Stimulated activated CD4-positive, alpha-beta T cell treated with anti-CD3 and anti-CD28 coated beads, Interleukin-2, amount 100 ng/mL, for 4 hours (primary cell): ENCODE data around the gene XYLT1.
"Not testable (repeated sequence)": the region's sequence is repeated elsewhere in the genome, so short reads cannot be mapped to it uniquely, and the experiment has no call there.

Source experiments
- DNase-seq: peaks from one replicate; pipeline ENCODE4 v3.0.0-alpha.2; 2020; ENCODE audit warnings: low read depth

Gene XYLT1

DNA sequence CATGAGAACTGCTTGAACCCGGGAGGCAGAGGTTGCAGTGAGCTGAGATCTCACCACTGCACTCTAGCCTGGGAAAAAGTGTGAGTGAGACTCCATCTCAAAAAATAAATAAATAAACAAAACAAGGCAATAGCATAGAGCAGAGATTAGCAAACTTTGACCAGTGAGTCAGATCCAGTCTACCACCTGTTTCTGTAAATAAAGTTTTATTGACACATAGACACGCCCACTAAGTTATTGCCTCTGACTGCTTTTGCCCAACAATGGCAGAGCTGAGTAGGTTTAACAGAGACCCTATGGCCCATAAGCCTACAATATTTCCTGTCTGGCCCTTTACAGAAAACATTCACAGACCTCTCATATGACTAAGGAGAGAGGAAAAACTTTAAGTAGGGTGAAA, 44.3 kb downstream of the XYLT1 start:
- DNase-seq, result no peak

DNA sequence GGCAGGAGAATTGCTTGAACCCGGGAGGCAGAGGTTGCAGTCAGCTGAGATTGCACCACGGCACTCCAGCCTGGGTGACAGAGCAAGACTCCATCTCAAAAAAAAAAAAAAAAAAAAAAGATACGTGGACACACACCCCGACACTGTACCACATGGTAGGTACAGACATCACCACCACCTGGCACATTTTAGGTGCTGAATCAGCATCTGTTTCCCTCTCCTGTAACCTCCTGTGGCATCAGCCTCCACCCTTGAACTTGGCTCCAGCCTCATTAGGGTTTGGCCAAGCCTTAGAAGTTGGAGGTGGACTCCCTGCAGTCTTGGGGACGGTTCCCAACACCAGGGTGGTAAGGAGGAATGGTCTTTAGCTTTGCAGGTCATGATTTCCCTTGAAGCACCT, 46.0 kb downstream of the XYLT1 start:
- DNase-seq, result no peak

DNA sequence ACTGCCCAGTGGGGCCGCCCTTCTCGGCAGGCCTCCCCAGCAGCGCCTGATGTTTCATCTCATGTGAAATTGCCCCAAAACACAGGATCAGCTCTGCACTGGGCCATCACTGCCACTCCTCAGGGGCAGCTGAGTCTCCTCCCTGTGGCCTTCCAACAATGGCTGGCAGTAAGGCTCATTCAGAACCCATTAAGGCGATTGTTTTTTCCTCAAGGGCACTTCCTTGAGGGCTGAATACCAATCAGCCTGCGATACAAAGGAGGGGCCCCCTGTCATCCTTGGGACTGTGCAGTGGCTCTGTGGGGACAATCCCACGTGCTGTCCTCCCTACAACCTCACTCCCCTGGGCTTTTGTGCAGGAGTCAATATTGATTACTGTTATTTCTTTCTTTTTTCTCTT, 47.5 kb downstream of the XYLT1 start:
- no peak for DNase-seq

DNA sequence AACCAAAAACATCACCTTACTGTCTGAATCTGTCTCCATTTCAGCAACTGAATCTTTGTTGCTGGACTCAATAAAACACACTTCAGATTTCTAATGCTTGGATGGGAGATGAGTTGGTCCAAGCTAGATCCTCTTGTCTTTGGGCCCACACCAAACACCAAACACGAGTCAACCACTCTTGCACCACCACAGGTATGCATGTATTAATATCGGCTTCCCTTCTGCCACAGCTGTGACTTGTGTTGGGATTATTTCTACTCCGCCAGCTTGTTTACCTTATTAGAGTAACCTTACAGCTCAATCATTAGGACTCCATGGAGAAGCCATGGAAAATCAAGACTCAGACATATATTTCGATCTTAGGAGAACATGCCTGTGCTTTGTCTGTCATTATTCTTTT, 49.9 kb downstream of the XYLT1 start:
- DNase-seq, result no peak

DNA sequence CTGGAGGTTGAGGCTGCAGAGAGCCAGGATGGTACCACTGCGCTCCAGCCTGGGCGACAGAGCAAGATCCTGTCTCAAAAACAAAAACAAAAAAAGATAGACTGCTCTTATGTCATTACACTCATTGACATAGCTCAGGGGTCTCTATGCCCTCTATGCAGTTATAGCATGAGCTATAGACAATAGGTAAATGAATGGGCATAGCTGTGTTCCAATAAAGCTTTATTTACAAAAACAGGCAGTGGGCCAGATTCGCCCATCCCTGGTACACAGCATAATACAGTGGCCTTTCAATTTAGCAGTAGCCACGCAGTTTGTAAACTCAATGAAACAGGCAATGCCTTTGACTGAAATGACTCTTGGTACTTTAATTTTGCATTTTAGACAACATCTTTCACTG, 51.5 kb downstream of the XYLT1 start:
- DNase-seq, result no peak

DNA sequence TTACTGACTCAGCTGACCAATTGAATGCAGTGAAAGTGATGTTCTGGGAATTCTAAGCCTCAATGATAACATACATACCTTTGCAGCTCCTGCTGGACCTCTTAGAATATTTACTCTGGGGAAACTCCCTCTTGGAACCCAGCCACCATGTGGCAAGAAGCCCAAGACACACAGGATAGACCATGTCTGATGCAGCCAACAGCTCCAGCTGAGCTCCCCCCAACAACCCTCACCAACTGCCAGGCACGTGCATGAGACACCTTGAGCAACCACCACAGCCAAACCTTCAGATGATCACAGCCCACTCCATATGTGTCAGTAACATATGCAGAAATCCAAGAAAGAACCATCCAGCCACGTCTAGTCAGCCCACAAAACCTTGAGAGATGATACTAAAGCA, 53.0 kb downstream of the XYLT1 start:
- no peak for DNase-seq

DNA sequence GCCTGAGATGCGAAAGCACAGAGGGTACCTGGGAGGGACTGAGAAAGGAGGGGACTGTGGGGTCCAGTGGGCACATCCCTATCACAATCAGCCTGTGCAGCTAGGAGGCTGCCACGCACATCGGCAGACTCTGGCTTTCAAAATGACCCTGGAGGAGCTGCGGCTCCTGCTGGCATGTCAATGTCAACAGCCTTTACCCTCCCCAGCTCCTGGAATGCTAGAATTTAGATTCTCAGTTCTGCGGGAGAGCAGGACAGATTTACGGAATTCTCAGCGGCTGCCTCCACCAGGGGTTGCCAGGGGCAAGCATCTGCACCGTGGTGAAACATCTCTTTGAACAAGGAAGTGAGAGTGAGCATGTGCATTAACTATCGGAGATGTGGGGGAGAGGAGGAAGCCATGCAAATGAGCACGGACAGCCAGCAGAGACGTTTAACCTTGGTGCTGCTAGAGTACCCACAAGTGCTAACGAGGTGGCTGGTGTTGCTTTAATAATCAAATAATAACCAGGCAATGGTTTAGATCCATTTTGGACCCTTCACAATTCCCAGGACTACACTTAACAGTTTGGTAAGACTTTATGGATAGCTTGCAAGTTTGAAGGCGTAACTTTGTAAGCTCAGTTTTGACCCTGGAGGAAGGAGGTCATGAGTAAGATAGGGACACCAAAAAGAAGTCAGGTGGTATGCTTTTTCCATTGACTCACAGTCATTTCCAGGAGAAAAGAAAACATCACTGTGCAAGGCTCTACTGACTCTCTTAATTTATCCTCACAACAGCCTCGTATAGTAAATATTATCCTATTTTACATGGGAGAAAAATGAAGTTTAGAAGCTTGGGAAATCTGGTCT, 54.1 kb downstream of the XYLT1 start:
- DNase-seq, result peak; percentile 23

DNA sequence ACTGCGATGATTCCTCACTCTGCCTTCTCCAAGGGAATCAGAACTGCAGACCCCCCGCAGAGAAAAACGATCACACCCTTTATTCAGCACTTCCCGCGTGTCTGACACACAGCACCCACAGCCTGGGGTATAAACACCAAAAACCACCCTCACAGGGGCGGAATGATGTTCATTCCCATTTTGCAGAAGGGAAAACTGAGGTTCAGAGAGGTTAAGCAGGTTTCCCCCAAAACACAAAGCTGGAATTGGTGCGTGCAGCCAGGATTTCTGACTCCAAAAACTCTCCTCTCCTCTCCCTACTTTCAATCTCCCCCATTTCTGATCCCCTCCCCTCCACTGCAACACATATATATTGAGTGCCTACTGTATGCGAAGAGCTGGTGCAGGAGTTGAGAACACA, 55.8 kb downstream of the XYLT1 start:
- DNase-seq, result no peak

DNA sequence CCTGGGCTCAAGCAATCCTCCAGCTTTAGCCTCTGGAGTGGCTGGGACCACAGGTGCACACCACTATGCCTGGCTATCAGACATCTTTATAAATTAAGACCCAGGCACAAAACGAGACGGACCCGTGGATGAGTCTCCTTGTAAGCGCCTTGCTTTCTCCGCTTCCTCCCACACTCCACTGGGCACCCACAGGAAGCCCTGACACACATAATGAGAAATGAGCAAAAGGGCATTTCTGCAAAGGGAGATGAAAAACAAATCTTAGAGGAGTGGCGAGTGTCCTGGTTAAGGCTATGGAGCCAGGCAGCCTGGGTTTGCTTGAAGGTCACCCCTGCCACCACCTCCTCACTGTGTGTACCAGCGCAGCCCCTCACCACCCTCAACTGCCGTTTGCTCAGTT, 56.3 kb downstream of the XYLT1 start:
- DNase-seq, result no peak

DNA sequence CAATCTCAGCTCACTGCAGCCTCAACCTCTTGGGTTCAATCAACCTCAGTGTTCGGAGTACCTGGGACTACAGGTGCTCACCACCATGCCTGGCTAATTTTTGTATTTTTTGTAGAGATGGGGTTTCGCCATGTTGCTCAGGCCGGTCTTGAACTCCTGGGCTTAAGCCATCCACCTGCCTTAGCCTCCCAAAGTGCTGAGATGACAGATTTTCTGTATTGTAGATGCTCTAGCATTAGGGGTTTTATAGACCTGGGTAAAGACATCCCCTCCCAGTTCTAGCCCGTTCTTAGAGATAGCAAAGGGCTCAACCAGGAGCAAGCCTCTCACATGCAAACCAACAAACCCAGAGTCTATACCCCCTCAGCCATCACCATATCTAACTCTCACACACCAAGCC, 57.3 kb downstream of the XYLT1 start:
- no peak for DNase-seq

DNA sequence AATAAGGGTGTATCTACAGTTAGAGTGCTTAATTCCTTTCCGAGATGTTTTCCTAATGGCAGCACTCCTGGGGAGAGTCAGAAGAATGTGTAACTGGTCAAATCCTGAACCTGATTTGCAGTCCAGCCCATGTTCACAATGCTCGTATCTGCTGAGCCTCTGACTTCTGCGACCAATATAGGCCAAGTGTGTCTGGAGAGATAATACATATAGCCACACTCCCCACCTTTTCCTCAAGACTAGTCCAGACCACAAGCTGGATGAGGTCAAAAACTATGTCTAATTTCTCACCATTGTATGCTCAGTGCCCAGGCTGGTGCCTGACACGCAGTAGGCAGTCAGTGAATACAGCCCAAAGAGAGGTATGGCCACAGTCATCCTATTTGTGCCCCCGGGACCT, 58.0 kb downstream of the XYLT1 start:
- no peak for DNase-seq

DNA sequence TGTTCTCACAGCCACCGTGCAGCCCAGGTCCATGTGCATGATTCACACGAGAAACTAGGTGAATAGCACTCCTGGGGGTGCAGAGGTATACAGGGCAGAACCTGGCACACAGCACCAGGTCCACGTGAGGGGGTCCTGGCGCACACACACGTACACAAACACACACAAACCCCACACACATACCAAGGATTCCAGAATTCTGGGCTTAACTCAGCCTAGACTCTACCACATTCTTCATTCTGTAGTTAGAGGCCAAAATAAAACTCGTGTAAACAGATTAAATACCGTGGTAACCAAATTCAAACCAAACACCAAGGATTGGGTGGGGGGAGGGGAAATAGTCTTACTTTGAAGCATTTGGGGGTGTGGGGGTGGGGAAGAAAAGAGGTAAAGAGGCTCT, 58.5 kb downstream of the XYLT1 start:
- no peak for DNase-seq

DNA sequence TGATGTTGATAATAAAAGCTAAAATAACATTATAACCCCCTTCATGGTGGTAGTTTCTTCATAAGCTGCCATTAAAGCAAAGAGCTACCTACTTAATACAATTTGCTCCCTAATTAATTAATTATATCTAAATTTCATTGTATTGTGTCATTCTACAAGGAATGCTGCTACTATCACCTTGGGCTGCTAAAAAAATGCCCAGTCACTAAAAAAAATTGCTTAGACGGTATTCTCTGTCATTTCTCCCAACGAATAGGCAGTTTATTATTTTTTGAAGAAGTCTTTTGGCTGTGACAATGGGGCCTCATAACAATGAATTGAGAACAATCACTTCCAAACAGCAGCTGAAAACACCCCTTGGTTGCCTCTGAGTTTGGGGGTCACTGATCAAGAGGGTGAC, 59.5 kb downstream of the XYLT1 start:
- DNase-seq, result no peak

DNA sequence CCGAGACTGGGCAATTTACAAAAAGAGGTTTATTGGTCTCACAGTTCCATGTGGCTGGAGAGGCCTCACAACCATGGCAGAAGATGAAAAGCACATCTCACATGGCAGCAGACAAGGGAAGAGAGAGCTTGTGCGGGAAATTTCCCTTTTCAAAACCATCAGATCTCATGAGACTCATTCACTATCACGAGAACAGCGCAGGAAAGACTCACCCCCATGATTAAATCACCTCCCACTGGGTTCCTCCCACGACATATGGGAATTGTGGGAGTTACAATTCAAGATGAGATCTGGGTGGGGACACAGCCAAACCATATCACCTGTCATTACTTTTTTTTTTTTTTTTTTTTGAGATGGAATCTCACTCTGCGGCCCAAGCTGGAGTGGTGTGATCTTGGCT, 60.4 kb downstream of the XYLT1 start:
- DNase-seq, result not testable (repeated sequence)

DNA sequence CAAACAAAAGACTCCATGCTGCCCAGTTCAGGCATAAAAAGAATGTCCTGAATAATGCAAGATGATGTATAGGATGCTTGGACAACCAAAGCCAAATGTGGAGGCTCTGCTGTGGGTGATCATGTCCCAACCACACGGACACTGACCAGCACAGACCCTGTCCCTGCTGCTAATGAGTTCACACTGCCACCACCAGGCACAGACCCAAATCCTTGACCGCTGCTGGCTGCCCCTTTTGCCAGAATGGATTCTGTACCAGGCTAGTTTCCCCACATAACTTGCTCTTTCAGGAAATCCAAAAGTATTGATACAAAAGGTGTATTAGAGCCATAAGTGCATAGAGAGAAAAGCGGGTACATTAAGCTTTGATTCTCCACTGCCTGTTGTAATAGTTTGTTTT, 60.9 kb downstream of the XYLT1 start:
- no peak for DNase-seq

DNA sequence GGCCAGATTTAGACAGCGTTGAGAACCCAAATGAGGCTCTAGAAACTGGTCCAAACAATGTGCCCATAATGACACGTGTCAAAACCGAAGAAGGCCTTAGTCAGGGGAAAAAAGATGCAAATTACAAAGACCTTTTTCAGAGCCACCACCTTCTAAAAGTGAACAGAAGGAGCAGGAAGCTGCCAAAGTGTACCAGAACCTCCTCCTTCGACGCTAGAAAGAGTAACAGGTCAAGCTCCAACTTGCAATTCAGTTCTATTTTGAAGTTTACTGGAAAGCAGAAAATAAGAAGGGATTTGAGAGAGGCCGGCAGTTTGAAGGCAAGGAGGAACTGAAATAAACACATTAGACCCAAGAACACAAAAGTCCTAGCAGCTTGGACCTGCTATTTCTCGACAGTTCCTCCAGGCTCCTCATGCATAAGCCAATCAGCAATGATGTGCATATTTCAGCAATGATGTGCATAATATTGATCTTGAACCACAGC, 61.8 kb downstream of the XYLT1 start:
- no peak for DNase-seq

DNA sequence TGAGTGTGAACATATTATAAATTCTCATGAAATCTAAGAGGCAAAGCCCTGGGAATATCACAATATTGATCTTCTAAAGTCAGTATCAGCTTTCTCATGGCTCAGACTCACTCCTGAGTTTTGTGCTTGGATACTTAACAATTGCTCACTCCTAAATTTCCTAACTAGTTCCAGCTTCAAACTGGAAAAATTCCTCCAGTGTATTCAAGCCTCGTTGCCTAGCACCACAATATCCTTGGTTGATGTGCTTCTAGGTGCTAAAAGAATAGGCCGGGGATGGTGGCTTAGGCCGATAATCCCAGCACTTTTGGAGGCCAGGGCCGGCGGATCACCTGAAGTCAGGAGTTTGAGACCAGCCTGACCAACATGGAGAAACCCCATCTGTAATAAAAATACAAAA, 62.5 kb downstream of the XYLT1 start:
- no peak for DNase-seq

DNA sequence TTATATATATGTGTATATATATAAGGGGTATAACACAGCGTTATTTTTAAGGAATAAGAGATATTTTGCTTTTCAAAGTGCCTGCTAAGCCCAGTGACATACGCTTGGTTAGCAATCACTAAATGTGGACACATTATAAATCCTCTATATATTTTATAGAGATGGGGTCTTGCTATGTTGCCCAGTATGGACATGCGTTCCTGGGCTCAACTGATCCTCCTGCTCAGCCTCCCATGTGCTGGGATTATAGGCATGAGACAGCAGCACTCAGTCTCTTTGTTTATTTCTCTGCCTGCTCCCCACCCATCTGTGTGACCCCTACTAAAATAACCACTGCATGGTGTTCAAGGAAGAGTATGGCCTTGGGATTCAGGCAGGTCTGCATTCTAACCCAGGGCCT, 63.4 kb downstream of the XYLT1 start:
- DNase-seq, result no peak

DNA sequence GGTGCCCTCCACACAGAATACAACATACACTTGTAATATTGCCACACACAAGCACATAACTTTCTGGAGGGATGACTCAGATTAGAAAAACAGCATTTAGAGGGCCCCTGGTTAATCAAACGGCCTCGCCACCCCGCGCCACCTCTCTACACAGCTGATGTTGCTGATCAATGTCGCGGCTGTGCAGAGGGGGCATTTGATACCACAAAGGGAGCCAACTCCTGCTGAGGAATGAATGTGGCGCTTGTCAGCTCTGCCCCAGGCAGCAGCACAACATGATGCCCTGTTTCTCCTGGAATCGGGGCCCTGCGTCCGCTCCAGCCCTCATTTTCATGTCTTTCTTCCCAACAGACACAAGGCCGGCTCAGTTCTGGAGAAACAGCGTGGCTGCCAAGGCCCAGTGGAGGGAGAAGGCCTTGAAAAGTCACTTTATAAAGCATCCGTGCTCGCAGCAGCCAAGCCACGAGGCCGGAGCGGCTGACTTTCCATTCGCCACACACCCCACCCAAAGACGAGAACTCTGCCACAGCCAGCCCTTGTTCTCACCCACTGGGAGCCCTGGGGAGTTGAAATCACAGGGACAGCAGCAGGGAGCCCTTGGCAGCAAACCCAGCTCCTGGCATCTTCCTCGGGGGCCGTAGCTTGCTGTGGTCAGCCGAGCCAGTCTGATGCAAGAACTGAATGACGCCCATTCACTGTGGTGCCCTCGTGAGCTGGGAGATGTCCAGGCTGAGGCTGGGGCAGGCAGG, 65.6 kb downstream of the XYLT1 start:
- no peak for DNase-seq

DNA sequence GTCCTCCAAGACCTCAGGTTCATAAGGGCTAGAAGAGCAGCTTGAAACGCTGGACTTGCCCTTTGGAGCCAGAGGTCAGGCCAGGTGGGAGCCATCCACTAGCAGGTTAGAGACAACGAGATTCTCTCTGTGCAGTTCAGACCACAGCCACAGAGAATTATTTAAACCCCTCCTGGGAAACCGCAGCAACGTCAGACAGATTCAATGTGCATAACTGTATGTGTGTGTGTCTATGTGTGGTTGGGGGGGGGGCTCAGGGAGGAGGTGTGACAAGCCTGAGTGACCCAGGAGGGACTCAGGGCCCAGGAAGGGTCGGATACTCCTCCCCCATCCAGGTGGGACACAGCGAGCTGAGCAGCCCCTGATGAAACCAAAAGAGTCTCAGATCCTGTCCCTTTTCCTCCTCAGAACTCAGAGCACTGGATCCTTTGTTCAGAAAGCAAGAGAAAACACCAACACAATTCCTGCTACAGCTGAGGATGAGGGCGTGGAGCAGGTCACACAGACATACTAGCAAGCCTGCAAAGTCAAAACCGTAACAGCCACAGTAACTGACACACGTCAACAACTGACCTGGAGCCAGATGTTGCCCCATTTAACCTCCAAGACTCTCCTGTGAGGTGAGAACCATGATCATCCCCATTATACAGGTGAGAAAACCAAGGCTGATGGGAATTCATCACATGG, 66.8 kb downstream of the XYLT1 start:
- DNase-seq, result no peak

DNA sequence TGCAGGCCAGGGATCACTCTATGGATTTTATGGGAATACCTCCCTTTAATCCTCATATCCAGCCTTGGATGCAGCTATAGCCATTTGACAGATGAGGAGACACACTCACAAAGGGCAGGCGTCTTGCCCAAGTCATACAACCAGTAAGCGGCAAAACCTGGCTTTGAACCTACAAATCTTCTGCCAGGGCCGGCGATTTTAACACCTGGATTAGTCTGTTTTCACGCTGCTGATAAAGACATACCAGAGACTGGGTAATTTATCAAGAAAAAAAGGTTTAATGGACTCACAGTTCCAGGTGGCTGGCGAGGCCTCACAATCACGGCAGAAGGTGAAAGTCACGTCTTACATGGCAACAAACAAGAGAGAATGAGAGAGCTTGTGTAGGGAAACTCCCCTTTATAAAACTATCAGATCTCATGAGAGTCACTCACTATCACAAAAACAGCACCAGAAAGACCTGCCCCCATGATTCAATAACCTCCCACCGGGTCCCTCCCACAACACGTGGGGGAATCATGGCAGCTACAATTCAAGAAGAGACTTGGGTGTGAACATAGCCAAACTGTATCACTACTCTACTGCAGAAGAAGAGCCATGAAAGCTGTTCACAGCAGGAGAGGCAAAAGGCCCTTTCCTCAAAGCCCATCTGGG, 67.5 kb downstream of the XYLT1 start:
- no peak for DNase-seq

DNA sequence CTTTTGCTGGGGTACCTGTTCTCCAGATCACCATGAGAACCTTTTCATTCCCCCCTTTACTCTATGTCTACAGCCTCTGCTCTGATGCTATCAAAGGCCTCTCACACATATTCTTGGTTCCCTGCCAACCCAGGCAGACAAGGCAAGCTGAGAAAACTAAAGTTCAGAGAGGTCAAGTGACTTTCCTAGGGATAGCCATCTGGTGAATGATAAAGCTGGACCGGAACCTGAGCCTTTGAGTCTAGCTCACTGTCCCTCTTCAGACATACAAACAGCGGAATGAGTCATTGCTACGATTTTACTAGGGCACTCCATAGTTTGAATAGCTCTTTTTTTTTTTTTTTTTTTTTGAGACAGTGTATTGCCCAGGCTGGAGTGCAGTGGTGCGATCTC, 73.3 kb downstream of the XYLT1 start:
- DNase-seq, result no peak
